NCI-H1417 (cell line): Measurements from ENCODE around the gene AQP1.
A peak's percentile ranks its signal among the peaks of the same experiment; 100 is the strongest.

ENCODE experiments used
- DNase-seq, 3 experiments: peaks; one replicate each; lab custom pipeline; 2025; lab: John Stamatoyannopoulos, UW

The AQP1 gene

GRCh38 chr7:30906515-30907240, 5.0 kb upstream of the AQP1 start:
- DNase-seq: no peak

DNA sequence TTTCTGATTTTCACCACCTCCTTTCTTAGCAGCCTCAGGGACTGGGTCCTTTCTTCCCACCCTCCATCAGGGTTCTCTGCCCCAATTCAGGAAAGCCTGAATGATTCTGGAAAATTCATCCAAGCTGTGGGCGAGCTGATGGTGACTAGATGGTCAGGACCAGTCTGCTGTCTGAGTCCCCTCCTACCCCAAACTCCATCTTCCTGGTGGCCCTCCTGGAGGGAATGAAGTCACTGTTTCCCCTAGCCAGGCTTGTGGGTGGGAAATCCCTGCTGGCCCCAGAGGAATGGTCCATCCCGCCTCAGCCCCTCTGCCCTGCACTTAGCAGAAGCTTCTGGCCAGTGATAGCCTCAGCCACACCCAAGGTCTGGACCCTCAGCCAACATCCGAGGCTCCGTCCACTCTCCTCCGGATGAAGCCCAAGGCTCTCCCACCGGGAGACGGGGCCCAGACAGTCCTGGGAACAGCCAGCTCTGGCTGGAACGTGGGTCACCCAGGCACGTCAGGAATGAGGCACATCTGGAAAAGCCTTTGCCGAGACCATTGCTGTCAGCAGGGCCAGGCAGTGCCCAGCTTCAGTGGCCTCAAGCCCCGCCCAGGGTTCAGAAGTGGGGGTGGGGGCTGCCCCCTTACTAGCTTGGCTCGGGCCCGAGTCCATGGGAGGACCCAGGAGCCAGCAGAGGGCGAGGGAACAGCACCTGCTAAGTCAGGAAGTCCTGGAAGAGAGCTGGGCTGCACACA, 4.0 kb upstream of the AQP1 start:
- DNase-seq: no peak

GRCh38 chr7:30908681-30909080, 3.0 kb upstream of the AQP1 start:
- DNase-seq: no peak

GRCh38 chr7:30909431-30909830, 2.2 kb upstream of the AQP1 start:
- no peak for DNase-seq

DNA sequence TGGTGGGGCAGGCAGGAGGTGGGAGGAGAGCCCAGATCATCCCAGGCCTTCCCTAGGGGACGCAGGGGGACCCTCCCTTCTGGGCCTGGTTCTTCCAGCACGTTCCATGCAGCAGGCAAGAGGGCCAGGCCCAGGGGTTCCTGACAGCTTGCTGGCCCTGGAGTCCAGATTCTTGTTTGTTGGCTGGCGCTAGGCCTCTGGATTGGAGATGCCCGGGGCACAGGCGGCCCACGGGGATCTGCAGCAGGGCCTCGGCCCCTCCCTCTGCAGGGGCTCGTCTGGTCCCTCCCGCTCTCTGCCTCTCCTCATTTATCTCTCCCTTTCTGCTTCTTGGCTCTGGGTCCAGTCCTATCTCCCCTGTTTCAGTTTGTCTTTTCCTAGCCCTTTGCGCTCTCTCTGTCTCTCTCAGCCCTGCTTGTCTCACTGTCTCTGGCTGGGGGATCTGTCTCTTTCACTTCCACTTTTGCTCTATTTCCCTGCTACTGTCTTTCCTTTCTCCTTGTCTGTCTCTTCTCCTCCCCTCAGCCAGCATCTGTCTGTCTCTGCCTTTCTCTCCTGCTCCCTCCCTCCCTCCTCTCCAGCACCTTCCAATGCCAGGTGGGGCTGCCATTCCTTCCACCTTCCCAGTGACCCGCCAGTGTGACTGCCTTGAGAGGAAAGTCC, 1.1 kb upstream of the AQP1 start:
- no peak for DNase-seq

DNA sequence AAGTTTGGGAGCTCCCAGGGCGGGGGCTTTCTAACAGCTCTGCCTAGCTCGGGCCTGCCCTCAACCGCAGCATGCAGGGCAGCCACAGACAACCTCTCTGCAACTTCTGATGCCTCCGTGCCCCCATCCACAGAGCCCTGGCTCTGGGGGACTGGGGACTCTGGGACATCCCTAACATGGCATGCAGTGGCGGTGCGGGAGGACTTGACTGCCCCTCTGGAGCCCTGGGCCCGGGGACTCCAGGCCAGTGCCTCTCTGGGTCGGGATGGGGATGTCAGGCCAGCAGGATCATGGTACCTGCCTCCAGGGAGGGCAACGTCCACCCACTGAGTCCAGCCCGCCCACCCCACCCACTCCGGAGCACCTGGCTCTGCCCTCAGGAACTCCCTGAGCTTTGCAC, 520 bp upstream of the AQP1 start:
- no peak for DNase-seq

DNA sequence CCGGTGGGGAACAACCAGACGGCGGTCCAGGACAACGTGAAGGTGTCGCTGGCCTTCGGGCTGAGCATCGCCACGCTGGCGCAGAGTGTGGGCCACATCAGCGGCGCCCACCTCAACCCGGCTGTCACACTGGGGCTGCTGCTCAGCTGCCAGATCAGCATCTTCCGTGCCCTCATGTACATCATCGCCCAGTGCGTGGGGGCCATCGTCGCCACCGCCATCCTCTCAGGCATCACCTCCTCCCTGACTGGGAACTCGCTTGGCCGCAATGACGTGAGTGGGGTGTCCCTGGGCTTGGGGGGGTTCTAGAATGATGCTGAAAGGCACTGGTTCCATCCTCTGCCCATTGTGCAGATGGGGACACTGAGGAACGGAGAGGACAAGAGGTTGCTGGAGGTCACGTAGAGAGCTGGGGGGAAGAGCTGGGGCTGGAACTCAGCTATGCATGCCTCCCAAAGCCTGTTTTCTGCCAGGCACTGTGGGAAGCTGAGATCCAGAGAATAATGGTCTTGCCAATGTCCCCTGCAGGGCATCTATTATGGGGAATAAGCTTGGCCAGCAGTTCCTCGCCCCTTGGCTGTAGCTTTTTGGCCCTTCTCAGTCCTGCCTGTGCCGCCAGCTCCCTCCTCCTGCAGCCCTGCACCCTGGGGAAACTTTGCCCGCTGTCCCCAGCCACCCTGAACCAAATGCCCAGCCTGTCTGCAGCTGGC, 523 bp downstream of the AQP1 start:
- DNase-seq: no peak

DNA sequence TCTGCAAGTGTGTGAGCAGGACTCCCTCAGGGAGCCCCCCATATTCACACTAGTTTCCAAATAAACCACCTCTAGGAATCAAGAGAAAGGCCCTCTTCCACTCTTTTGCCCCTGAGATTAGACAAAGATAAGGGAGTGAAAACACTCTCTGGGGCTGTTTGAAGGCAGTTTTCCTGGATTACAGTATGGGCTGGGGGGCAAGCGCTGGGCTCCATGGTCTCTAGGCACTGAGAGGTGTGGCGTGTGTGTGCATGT, 1.0 kb downstream of the AQP1 start:
- DNase-seq: no peak

GRCh38 chr7:30912986-30913811, 1.5 kb downstream of the AQP1 start:
- peak in 1 of 3 experiments; percentile 6 for DNase-seq

GRCh38 chr7:30913821-30914515, 2.3 kb downstream of the AQP1 start:
- no peak for DNase-seq

- DNase-seq: no peak
Observed at GRCh38 chr7:30914596-30914995, 2.9 kb downstream of the AQP1 start.

- no peak for DNase-seq
Observed at GRCh38 chr7:30915005-30915601, 3.5 kb downstream of the AQP1 start.

DNA sequence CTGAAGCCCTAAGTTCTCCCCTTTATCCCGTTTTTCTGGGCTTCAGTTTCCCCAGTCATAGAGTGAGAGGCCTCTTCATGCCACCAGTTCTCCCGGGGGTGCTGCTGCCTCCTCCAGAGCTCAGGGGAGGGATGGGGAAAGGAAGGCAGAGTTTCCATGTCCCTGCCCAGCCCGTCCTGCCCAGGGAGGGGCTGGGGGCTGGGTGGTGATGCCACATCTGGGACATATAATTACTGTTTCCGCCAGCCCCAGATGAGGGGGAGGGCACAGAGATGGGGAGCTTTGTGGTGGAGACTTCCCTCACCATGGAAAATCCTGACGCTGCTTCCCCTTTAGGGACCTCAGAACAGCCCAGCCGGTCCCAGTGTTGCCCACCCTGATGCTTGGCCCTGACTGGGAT, 4.1 kb downstream of the AQP1 start:
- no peak for DNase-seq

DNA sequence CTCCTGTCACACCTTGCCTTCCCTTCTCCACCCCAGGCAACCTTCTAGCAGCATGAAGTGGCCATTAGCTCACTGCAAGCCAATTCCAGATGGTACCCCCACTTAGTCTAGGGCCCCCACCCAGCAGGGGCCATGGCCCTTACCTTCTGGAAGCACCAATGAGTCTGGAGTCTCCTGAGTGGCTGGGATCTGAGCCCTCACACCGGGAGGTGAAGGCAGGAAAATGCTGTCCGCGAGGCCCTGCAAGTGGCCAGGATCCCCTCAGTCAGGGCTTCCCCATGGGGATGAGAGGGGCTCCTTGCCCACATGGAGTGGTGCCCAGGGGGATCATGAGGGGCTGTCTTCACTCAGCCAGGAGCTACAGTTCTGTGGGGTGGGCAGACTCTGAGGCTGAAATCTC, 4.6 kb downstream of the AQP1 start:
- no peak for DNase-seq

DNA sequence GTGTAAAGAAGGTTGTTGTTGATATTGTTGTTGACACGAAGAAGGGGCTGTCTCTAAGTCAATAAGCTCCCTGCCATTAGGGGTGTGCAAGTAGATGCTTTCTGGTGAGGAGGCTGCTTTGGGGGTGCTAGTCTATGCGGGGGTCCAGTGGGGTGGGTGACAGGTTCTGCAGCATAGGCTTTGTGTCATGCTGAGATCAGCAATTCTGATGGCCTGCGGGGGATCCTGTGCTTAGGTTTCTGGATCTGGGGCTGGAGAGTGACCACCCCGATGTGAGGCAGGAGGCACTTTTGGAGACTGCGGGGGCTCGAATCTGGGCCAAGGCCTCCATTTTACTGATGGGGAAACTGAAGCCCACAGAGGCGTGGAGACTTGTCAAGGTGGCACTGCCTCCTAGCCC, 5.1 kb downstream of the AQP1 start:
- DNase-seq: no peak

GRCh38 chr7:30917216-30917893, 5.7 kb downstream of the AQP1 start:
- DNase-seq: no peak

- DNase-seq: no peak
Observed at GRCh38 chr7:30918676-30919075, 7.0 kb downstream of the AQP1 start.

DNA sequence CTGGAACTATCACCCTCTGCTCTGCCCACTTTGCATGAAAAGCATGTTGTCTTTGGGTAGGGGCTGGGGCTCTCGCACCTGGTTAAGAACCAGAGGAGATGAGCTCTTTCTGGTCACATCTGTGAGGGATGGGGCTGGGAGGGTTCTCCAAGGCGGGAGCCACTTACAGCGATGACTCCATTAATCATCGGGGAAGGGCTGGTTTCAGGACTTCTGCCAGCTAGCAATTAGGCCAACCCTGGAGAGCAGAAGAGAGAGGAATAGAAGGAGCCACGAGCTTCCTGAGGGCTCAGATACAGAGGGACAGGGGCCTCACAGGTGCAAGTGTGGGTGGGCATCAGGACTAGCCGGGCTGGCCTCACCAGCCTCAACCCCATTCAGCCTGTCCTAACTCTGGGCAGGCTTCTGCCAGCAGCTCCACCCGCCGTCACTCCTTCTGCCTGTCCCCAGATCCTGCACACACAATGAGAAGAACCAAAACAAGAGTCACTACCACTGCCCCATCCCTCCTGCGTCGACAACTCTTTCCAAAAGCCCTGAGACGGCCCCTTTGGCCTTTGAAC, 8.4 kb downstream of the AQP1 start:
- DNase-seq: peak; percentile 43 to 80 (median 74)

DNA sequence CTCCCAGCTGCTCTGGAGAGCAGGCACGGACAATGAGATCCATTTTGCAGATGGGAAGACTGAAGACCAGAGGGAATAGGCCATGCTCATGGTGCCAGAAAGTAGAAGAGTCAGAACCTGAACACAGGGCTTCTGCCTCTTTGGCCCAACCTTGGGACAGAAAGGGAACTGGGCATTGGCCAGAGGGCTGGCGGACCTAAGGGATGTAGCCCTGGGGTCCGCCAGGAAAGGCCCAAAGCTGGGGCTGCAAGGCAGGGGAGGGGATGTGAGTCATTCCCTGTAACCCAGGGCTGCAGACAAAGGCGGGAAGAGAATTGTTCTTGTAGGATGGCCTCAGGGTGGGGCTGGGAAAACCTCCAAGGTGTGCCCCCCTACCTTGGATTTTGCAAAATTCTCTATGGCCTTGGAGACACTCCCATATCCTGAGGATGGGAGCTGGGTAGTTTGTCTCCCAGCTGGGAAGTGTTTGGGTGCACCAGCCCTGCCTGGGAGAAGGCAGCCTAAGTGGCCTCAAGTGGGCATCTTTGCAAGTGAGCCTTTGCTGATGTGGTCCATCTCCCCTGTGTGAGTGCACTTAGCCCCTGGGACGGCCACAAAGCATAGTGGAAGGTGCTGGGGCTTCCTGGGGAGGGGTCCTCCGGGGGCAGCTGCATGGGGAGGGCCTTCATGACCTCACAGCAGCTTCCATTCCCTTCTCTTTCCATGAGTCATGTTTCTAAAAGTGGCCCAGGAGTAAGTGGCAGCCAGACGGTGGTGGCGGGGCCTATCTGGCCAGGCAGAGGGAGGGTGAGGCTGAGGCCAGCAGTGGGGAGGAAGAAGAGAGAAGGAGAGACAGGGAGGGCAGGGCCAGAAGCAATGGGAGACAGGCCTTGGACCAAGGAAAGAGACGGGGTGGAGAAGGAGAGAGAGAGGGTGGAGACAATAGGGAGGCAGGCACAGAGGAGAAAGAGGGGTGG, 9.2 kb downstream of the AQP1 start:
- DNase-seq: peak in 1 of 3 experiments; percentile 75
